NCI-H146 (cell line): Measurements from ENCODE around the gene LRRC70.
"Not testable (repeated sequence)": the region's sequence is repeated elsewhere in the genome, so short reads cannot be mapped to it uniquely, and the experiment has no call there.

Source experiments
- DNase-seq: peaks from one replicate; lab custom pipeline; 2025; lab: John Stamatoyannopoulos, UW

LRRC70 gene

GRCh38 chr5:62606878-62607277 is 28.3 kb downstream of the LRRC70 start:
- no peak for DNase-seq

- no peak for DNase-seq
Observed at GRCh38 chr5:62607615-62608014, 29.0 kb downstream of the LRRC70 start.

GRCh38 chr5:62608529-62609511 is 30.2 kb downstream of the LRRC70 start:
- no peak for DNase-seq

DNA sequence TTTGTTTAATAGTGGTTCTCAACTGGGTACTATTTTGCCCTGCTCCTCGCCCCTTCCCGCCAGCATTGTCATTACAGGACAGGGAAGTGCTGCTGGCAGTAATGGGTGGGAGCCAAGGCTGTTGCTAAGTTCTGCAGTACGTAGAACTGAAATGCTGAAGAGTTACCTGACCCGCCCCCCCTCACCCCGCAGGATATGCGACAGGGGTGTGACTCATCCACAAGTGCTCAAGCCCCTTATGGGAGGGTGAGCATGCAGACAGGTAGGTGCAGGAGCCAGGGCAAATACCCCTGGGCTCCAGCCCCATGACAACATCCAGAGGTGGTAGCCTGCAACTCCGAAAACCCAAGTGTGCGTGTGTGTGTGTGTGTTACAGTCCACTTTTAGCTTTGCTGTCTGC is 35.7 kb downstream of the LRRC70 start:
- DNase-seq = no peak

DNA sequence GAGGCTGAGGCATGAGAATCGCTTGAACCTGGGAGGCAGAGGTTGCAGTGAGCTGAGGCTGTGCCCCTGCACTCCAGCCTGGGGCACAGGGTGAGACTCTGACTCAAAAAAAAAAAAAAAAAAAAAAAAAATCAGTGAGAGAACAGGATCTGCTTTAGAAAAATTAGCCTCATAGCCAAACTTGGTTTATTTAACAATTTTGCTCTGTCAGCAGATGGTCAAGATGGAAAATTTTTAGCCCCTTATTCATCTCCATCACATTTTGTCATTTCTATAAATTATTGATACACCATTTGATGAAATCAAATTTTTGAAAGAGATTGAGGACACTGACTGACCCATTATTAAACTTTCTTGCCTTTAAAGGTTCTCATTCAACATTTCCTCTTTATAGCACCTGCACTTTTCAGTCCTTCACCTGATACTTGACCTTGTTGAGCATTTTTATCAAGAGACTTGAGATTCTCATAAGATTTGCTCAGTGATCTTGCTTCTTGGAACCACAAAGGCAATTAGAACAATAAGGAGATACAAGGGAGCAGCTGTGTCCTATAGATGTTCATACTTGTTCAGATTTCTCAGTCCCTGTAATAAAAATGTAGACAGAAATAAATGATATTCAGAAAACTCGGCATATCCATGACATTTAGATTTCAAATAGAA is 38.1 kb downstream of the LRRC70 start:
- no peak for DNase-seq

DNA sequence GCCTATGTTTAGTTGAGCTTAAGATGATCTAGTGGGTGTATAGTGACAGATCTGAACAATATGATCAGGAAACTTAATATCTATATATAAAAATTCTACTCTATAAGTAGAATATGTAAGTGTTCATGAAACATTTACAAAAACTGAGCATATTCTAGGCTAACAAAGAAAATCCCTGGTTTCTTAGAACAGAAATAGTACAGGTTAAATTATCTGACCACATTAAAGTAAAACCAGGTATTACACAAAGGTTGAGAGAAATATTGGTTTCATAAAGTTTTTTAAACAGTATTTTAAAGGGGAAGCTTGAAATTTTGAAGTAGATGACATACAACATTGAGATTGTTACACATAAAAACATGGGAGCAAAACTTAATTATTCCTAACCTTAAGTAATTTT is 39.3 kb downstream of the LRRC70 start:
- DNase-seq = no peak

DNA sequence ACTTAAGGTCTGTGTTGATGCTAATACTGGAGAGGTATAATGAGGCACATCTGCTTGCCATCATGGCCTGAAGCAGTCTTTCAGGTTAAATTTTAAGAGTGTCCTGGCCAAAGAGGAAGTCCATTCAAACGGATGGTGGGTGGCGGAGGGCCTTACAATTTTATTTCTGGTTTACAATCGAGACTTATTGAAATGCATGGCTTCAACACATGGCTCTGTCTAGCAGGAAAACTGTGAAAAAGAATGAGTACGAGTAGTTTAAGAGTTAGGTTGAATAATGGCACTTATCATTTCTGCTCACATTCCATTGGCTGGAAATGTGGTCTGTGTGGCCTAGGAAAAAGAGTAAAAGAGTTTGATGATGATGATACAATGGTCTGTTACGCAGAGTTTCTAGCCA is 42.1 kb downstream of the LRRC70 start:
- no peak for DNase-seq

DNA sequence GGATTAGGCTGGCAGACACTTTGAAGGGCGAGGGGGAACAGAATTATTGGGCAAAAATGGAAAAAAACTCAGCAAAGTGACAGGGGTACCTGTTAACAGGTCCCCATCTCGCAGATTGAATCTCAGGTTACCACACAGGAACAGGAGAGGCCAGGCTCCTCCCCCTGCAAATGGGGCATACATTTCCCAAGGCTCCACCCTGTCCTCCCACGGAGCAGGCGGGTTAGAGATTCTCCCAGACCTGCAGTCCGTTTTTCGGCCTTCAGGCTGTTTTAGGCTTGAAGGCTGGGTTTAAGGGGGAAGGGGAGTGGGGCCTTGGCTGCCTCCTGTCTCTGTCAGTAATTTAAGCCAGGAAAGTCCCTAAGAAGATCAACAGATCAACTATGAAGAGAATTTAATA is 42.7 kb downstream of the LRRC70 start:
- DNase-seq = no peak

GRCh38 chr5:62623271-62623670 is 44.7 kb downstream of the LRRC70 start:
- no peak for DNase-seq

DNA sequence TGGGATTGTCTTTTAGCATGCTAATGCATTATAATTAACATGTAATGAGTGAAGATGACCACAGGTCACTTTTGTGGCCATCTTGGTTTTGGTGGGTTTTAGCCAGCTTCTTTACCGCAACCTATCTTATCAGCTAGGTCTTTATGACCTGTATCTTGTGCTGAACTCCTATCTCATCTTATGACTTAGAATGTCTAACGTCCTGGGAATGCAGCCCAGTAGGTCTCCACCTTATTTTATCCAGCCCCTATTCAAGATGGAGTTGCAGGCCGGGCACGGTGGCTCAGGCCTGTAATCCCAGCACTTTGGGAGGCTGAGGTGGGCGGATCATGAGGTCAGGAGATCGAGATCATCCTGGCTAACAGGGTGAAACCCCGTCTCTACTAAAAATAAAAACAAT is 45.8 kb downstream of the LRRC70 start:
- DNase-seq = not testable (repeated sequence)

- no peak for DNase-seq
Observed at GRCh38 chr5:62626534-62626933, 47.9 kb downstream of the LRRC70 start.

GRCh38 chr5:62627121-62627520 is 48.5 kb downstream of the LRRC70 start:
- DNase-seq = no peak

DNA sequence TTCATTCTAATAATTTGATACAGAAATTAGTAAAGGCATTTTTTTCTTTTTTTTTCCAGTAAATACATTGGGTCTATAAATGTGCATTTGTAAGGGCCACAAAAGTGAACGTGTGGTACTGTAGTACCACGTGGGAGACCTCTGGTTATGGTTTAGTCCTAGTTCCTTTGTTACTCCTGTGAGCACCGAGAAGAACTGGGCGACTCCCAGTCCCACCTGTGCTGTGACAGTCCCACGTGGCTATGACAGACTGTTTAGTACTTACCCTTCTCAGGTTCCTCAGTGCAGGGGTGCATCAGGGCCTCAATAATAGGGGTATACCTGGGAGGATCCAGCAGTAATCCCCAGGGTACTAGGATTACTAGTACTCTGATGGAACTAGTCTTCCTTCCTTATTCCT is 49.3 kb downstream of the LRRC70 start:
- DNase-seq = no peak
